ENCODE measurements around the gene PCDHGA7.
"Not testable (repeated sequence)": the region's sequence is repeated elsewhere in the genome, so short reads cannot be mapped to it uniquely, and the experiment has no call there.

Gene PCDHGA7

DNA sequence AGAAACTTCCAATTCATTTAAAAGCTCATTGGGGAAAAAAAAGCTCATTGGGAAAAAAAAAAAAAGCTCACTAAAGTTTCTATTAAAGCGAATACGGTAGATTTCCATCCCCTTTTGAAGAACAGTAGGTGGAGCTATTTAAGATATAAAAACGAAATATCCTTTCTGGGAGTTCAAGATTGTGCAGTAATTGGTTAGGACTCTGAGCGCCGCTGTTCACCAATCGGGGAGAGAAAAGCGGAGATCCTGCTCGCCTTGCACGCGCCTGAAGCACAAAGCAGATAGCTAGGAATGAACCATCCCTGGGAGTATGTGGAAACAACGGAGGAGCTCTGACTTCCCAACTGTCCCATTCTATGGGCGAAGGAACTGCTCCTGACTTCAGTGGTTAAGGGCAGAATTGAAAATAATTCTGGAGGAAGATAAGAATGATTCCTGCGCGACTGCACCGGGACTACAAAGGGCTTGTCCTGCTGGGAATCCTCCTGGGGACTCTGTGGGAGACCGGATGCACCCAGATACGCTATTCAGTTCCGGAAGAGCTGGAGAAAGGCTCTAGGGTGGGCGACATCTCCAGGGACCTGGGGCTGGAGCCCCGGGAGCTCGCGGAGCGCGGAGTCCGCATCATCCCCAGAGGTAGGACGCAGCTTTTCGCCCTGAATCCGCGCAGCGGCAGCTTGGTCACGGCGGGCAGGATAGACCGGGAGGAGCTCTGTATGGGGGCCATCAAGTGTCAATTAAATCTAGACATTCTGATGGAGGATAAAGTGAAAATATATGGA is 48.0 kb downstream of the PCDHGA7 start, which contains the start of gene PCDHGA12:
TSS of gene PCDHGA12 (plus strand) at position 176 of the 782 bp plus-strand sequence. CDS start at position 429, 253 bp downstream.
- DNase-seq (ENCODE audit: low read depth) = peak; percentile 64

DNA sequence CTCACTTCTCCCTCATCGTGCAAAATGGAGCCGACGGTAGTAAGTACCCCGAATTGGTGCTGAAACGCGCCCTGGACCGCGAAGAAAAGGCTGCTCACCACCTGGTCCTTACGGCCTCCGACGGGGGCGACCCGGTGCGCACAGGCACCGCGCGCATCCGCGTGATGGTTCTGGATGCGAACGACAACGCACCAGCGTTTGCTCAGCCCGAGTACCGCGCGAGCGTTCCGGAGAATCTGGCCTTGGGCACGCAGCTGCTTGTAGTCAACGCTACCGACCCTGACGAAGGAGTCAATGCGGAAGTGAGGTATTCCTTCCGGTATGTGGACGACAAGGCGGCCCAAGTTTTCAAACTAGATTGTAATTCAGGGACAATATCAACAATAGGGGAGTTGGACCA is 48.7 kb downstream of the PCDHGA7 start:
- DNase-seq (ENCODE audit: low read depth) = no peak

DNA sequence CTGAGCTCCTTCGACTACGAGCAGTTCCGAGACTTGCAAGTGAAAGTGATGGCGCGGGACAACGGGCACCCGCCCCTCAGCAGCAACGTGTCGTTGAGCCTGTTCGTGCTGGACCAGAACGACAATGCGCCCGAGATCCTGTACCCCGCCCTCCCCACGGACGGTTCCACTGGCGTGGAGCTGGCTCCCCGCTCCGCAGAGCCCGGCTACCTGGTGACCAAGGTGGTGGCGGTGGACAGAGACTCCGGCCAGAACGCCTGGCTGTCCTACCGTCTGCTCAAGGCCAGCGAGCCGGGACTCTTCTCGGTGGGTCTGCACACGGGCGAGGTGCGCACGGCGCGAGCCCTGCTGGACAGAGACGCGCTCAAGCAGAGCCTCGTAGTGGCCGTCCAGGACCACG is 49.8 kb downstream of the PCDHGA7 start:
- not testable (repeated sequence) for DNase-seq (ENCODE audit: low read depth)

- DNase-seq (ENCODE audit: low read depth) = not testable (repeated sequence)
Measured at GRCh38 chr5:141432726-141433125, 50.2 kb downstream of the PCDHGA7 start.

- no peak for DNase-seq (ENCODE audit: low read depth)
Measured at GRCh38 chr5:141434006-141434405, 51.5 kb downstream of the PCDHGA7 start.

Measured in non-pigmented ciliary epithelial cell (primary cell).